ENCODE measurements around the gene TNRC18.
"Not testable (repeated sequence)": the region's sequence is repeated elsewhere in the genome, so short reads cannot be mapped to it uniquely, and the experiment has no call there.

The TNRC18 gene

DNA sequence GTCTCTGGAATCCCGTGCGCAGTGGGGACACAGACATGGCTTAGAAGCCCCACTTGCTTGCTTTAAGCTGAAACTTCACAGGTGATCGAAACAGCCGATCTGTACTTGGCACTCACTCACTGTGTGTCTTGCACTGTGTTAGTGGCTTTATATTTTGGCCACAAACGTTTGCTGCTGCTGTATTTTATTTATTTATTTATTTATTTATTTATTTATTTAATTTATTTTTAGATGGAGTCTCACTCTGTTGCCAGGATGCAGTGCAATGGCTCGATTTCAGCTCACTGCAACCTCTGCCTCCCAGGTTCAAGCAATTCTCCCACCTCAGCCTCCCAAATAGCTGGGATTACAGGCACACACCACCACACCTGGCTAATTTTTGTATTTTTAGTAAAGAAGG, 63.6 kb downstream of the TNRC18 start:
- POLR2A ChIA-PET; H3K4me3 ChIP-seq (ENCODE audit: low read depth, low read length); H3K4me1 ChIP-seq (ENCODE audit: control insufficient read depth, insufficient read depth, low read length); H3K9me3 ChIP-seq (ENCODE audit: control insufficient read depth, insufficient read depth, low read depth, low read length); H3K27ac ChIP-seq (ENCODE audit: extremely low read depth, low read depth, low read length): not testable (repeated sequence)
- H3K36me3 ChIP-seq (ENCODE audit: control insufficient read depth in 2 of 2, insufficient read depth in 1 of 2, low read length in 2 of 2), result peaks cover 27 to 59% of the 10 kb centered on the region in 2 experiments; a peak in 2 of 3 replicates
- peak; percentile 29; the same call in 1 of the 2 replicates for TF ChIP-seq ZNF555 (tag by site-specific recombination; conservative IDR thresholded peaks at IDR 0.05)
- TF ChIP-seq ZNF560 (tag by site-specific recombination; IDR thresholded peaks at IDR 0.05; ENCODE audit: borderline replicate concordance), result 0 out of 2 replicates have a peak, but pooled peaks have one; percentile 38
- peak; percentile 54 for TF ChIP-seq ZNF426 (tag by site-specific recombination; IDR thresholded peaks at IDR 0.05)
- peak; percentile 75 for TF ChIP-seq ZNF518A (tag by site-specific recombination; conservative IDR thresholded peaks at IDR 0.05; ENCODE audit: low read depth)
- 0 out of 2 replicates have a peak, but pooled peaks have one; percentile 37 for TF ChIP-seq ZNF664 (tag by site-specific recombination; IDR thresholded peaks at IDR 0.05)
- TF ChIP-seq ZNF394 (tag by site-specific recombination; IDR thresholded peaks at IDR 0.05; ENCODE audit: borderline replicate concordance), result peak; percentile 89
- peak; percentile 55; the same call in 1 of the 2 replicates for TF ChIP-seq ZBTB8A (tag by site-specific recombination; IDR thresholded peaks at IDR 0.05)
- TF ChIP-seq, protein P1, sequence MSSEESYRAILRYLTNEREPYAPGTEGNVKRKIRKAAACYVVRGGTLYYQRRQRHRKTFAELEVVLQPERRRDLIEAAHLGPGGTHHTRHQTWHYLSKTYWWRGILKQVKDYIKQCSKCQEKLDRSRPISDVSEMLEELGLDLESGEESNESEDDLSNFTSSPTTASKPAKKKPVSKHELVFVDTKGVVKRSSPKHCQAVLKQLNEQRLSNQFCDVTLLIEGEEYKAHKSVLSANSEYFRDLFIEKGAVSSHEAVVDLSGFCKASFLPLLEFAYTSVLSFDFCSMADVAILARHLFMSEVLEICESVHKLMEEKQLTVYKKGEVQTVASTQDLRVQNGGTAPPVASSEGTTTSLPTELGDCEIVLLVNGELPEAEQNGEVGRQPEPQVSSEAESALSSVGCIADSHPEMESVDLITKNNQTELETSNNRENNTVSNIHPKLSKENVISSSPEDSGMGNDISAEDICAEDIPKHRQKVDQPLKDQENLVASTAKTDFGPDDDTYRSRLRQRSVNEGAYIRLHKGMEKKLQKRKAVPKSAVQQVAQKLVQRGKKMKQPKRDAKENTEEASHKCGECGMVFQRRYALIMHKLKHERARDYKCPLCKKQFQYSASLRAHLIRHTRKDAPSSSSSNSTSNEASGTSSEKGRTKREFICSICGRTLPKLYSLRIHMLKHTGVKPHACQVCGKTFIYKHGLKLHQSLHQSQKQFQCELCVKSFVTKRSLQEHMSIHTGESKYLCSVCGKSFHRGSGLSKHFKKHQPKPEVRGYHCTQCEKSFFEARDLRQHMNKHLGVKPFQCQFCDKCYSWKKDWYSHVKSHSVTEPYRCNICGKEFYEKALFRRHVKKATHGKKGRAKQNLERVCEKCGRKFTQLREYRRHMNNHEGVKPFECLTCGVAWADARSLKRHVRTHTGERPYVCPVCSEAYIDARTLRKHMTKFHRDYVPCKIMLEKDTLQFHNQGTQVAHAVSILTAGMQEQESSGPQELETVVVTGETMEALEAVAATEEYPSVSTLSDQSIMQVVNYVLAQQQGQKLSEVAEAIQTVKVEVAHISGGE (tag by site-specific recombination; conservative IDR thresholded peaks at IDR 0.05; ENCODE audit: low read depth), result peak; percentile 50
- TF ChIP-seq ZNF558 (tag by site-specific recombination; IDR thresholded peaks at IDR 0.05), result peak; percentile 39; the same call in 1 of the 2 replicates
- peak; percentile 49; the same call in 1 of the 2 replicates for TF ChIP-seq ZNF623 (tag by site-specific recombination; IDR thresholded peaks at IDR 0.05)
- TF ChIP-seq ZNF654 (tag by site-specific recombination; IDR thresholded peaks at IDR 0.05; ENCODE audit: low read depth), result peak; percentile 14; the same call in 1 of the 2 replicates
- TF ChIP-seq ZNF433 (tag by site-specific recombination; IDR thresholded peaks at IDR 0.05; ENCODE audit: low read depth), result 0 out of 2 replicates have a peak, but pooled peaks have one; percentile 22
- CTCF ChIA-PET, result interaction anchor here (0.7 kb wide), 1 partner anchor 321 kb away, joined by 4 read pairs; no protein-coding TSS in a partner anchor

DNA sequence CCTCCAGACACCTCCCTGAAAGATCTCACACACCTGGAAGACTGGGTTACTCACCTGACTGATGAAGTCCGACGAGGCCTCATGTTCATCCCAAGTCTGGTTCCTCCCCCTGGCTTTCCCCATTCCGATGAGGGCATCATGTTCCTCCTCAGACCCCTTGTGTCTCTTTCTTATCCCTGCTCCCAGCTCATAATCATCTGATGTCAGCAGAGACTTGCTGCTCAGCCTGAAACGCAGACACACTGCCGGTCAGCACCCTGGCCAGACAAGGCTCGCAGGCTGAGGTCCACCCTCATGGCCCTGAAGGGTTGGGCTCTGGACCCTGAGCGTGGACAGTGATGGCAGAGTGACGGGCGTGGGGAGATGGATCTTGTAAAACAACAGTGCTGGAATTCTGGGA, 64.3 kb downstream of the TNRC18 start:
- no peaks in the 10 kb centered on the region for H3K9me3 ChIP-seq (ENCODE audit: control insufficient read depth, insufficient read depth, low read depth, low read length)
- no peak overlapping the region for H3K4me3 ChIP-seq (ENCODE audit: low read depth, low read length)
- no peak overlapping the region for H3K27ac ChIP-seq (ENCODE audit: extremely low read depth, low read depth, low read length)
- ChIA-PET CTCF (interaction anchor here (2.3 kb wide), 1 partner anchor 119 kb away, joined by 6 read pairs; no protein-coding TSS in a partner anchor), POLR2A (no interaction called here)
- no peaks in the 10 kb centered on the region; the same call in 1 of the 2 replicates for H3K4me1 ChIP-seq (ENCODE audit: control insufficient read depth, insufficient read depth, low read length)
- peaks cover 27 to 64% of the 10 kb centered on the region in 2 experiments; a peak in 2 of 3 replicates for H3K36me3 ChIP-seq (ENCODE audit: control insufficient read depth in 2 of 2, insufficient read depth in 1 of 2, low read length in 2 of 2)
- no peak for TF ChIP-seq BCL11B (tag by site-specific recombination; IDR thresholded peaks at IDR 0.05; ENCODE audit: low read depth)
- no peak for TF ChIP-seq ZNF837 (tag by site-specific recombination; IDR thresholded peaks at IDR 0.05)
- TF ChIP-seq ZNF175 (tag by site-specific recombination; IDR thresholded peaks at IDR 0.05), result no peak
- TF ChIP-seq ZNF311 (tag by site-specific recombination; IDR thresholded peaks at IDR 0.05; ENCODE audit: borderline replicate concordance), result no peak
- no peak for TF ChIP-seq ZNF677 (tag by site-specific recombination; IDR thresholded peaks at IDR 0.05)
- TF ChIP-seq ZNF155 (tag by site-specific recombination; IDR thresholded peaks at IDR 0.05), result no peak
- TF ChIP-seq, protein P2, sequence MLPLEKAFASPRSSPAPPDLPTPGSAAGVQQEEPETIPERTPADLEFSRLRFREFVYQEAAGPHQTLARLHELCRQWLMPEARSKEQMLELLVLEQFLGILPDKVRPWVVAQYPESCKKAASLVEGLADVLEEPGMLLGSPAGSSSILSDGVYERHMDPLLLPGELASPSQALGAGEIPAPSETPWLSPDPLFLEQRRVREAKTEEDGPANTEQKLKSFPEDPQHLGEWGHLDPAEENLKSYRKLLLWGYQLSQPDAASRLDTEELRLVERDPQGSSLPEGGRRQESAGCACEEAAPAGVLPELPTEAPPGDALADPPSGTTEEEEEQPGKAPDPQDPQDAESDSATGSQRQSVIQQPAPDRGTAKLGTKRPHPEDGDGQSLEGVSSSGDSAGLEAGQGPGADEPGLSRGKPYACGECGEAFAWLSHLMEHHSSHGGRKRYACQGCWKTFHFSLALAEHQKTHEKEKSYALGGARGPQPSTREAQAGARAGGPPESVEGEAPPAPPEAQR (tag by site-specific recombination; IDR thresholded peaks at IDR 0.05), result no peak
- TF ChIP-seq, protein P3, sequence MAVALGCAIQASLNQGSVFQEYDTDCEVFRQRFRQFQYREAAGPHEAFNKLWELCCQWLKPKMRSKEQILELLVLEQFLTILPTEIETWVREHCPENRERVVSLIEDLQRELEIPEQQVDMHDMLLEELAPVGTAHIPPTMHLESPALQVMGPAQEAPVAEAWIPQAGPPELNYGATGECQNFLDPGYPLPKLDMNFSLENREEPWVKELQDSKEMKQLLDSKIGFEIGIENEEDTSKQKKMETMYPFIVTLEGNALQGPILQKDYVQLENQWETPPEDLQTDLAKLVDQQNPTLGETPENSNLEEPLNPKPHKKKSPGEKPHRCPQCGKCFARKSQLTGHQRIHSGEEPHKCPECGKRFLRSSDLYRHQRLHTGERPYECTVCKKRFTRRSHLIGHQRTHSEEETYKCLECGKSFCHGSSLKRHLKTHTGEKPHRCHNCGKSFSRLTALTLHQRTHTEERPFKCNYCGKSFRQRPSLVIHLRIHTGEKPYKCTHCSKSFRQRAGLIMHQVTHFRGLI (tag by site-specific recombination; IDR thresholded peaks at IDR 0.05), result no peak
- TF ChIP-seq ZNF561 (tag by site-specific recombination; IDR thresholded peaks at IDR 0.05; ENCODE audit: borderline replicate concordance), result no peak

All from HEK293 (cell line).